Measurements from ENCODE around the gene ECPAS. TPM values are rescaled to one million over a fixed set of nuclear protein-coding genes. Genes with fewer than 3 reads are reported as not detected.
"Not testable (repeated sequence)": the region's sequence is repeated elsewhere in the genome, so short reads cannot be mapped to it uniquely, and the experiment has no call there.

The ECPAS gene
- total RNA-seq, 2 experiments from 2014 or later: 72.8 to 75.3 TPM

DNA sequence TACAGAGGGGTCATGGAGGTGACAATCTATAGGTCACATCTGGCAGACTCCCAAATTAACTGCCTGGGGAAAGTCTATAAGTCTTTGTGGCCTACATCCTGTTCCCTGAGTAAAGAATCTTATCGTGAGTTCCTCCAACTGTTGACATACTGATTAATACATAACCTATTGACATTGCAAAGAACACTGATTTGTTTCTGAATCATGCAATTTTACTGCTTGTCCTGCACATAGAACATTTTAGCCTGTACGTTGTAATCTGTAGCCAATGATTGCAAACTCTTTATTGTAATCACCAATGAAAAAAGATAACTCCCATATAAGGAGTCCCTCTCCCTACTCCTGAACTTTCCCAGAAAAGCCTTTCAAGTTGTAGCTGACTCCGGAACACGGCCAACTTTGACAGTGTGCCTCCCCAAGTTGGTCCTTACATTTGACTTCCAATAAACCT lies 135.3 kb downstream of the ECPAS start:
- DNase-seq (no peak), ATAC-seq (no peak)
- H3K27me3 Mint-ChIP-seq: peaks cover 14% of the 10 kb centered on the region
- H3K4me3 Mint-ChIP-seq: no peak overlapping the region
- CTCF ChIA-PET: no interaction called here
- H3K4me1 Mint-ChIP-seq: peaks cover 3% of the 10 kb centered on the region
- peaks cover 2% of the 10 kb centered on the region for H3K9me3 Mint-ChIP-seq (ENCODE audit: low read depth)
- H3K36me3 Mint-ChIP-seq: no peaks in the 10 kb centered on the region
- no peak overlapping the region for H3K27ac Mint-ChIP-seq

DNA sequence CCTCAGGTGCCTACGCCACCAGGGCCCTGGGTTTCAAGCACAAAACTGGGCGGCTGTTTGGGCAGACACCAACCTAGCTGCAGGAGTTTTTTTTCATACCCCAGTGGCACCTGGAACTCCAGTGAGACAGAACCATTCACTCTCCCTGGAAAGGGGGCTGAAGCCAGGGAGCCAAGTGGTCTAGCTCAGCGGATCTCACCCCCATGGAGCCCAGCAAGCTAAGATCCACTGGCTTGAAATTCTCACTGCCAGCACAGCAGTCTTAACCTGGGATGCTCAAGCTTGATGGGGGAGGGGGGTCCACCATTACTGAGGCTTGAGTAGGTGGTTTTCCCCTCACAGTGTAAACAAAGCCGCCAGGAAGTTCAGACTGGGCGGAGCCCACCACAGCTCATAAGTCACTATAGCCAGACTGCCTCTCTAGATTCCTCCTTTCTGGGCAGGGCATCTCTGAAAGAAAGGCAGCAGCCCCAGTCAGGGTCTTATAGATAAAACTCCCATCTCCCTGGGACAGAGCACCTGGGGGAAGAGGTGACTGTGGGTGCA lies 149.8 kb downstream of the ECPAS start:
- H3K9me3 Mint-ChIP-seq (ENCODE audit: low read depth); H3K4me3 Mint-ChIP-seq; ATAC-seq; DNase-seq; H3K4me1 Mint-ChIP-seq; H3K27ac Mint-ChIP-seq; H3K36me3 Mint-ChIP-seq; CTCF ChIA-PET; H3K27me3 Mint-ChIP-seq: not testable (repeated sequence)

DNA sequence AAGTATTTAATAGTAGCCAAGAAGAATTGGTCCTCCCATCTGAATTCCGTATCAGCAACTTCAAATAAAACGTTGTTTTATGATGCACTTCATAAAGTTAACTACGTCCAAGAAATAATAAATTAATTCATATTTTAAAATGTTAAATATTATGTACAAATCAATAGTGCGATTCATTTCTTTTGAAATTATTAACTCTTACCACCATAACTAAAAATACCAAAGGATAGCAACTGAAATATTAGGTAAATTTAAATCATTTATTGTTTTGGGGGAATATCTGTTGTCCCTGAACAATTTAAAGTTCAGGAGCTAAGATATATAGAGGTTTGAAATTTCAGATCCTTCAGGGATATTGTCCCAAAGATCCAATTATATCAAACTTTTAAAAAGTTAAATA lies 154.1 kb downstream of the ECPAS start, which contains the start of gene OR2K2:
Gene OR2K2, minus strand, starts transcription at position 101 of the 400 bp plus-strand sequence. CDS start 1,791 bp downstream, outside the sequence.
- Mint-ChIP-seq H3K27ac (no peak within 1 kb of the TSS), H3K4me3 (no peak within 1 kb of the TSS), H3K27me3 (peaks cover 11% of the 10 kb centered on the region), H3K9me3 (ENCODE audit: low read depth) (no peaks in the 10 kb centered on the region), H3K36me3 (no peaks in the 10 kb centered on the region), H3K4me1 (no peaks in the 10 kb centered on the region)
- DNase-seq (no peak), ATAC-seq (no peak)
- CTCF ChIA-PET: no interaction called here

DNA sequence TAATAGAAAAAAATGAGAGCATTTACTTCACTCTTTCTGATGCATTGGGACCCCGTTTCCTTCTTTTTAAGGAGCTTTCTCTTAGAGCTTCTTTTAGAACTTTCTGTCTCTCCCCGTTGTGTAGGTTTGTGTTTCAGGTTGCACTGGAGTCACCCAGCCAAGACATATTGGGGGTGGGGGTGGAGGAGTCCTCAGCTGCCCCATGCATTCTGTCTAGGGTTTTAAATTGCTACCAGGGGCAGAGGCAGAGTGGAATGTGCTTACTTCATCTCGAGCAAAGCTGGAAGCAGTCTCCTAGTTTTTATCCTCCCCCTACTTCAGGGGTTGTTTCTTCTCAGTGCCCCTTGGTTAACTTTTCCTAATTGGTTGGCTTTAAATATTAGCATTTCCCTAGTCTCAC lies 163.6 kb downstream of the ECPAS start:
- Mint-ChIP-seq H3K27ac (no peak overlapping the region), H3K27me3 (no peaks in the 10 kb centered on the region), H3K4me1 (no peaks in the 10 kb centered on the region), H3K36me3 (no peaks in the 10 kb centered on the region), H3K9me3 (ENCODE audit: low read depth) (peaks cover 4% of the 10 kb centered on the region), H3K4me3 (no peak overlapping the region)
- CTCF ChIA-PET: no interaction called here
- ATAC-seq (no peak), DNase-seq (no peak)

DNA sequence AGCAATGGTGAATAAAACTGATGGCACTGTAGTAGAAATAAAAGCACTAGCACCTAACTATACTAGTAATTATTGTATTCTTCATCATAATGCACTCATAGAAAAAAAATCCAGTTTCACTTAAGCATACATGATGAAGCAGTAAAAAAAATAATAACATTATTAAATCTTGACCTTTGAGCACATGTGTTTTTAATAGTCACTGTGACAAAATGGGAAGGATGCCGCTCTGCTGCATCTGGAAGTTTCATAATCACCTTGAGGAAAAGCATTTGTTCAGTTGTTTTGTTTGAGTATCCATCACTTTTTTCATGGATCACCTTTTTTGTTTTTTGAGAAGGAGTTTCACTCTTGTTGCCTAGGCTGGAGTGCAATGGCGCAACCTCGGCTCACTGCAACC lies 167.4 kb downstream of the ECPAS start:
- Mint-ChIP-seq H3K9me3 (ENCODE audit: low read depth) (peaks cover under 1% of the 10 kb centered on the region), H3K27me3 (no peaks in the 10 kb centered on the region), H3K27ac (no peak overlapping the region), H3K4me3 (no peak overlapping the region), H3K36me3 (no peaks in the 10 kb centered on the region), H3K4me1 (no peaks in the 10 kb centered on the region)
- ATAC-seq: no peak
- CTCF ChIA-PET: no interaction called here
- DNase-seq: no peak

Other genes starting within 250 kb of the ECPAS start
- gene OR2K2, start 154.2 kb downstream of the ECPAS start, total RNA-seq: not detected
- gene ZNF483, start 40.8 kb upstream of the ECPAS start, total RNA-seq: 1 to 10 TPM; 2.8 to 5.2 TPM
- gene PTGR1, start 115.3 kb upstream of the ECPAS start, total RNA-seq: 1 to 10 TPM in 1 of 2 experiments, not detected in 1; 1.0 TPM
- 1 to 10 TPM; 3.6 to 4.2 TPM for gene DNAJC25, start 147.0 kb upstream of the ECPAS start, total RNA-seq
- gene GNG10, start 177.2 kb upstream of the ECPAS start, total RNA-seq: 10 to 100 TPM; 17.1 to 20.9 TPM